ENCODE results near the gene CHMP2A. TPM values are rescaled to one million over a fixed set of nuclear protein-coding genes. Genes with fewer than 3 reads are reported as not detected.

Gene CHMP2A
- 148 TPM for polyA plus RNA-seq (2013, experiment 1 of 2)
- 144 TPM for polyA plus RNA-seq (2013, experiment 2 of 2)

DNA sequence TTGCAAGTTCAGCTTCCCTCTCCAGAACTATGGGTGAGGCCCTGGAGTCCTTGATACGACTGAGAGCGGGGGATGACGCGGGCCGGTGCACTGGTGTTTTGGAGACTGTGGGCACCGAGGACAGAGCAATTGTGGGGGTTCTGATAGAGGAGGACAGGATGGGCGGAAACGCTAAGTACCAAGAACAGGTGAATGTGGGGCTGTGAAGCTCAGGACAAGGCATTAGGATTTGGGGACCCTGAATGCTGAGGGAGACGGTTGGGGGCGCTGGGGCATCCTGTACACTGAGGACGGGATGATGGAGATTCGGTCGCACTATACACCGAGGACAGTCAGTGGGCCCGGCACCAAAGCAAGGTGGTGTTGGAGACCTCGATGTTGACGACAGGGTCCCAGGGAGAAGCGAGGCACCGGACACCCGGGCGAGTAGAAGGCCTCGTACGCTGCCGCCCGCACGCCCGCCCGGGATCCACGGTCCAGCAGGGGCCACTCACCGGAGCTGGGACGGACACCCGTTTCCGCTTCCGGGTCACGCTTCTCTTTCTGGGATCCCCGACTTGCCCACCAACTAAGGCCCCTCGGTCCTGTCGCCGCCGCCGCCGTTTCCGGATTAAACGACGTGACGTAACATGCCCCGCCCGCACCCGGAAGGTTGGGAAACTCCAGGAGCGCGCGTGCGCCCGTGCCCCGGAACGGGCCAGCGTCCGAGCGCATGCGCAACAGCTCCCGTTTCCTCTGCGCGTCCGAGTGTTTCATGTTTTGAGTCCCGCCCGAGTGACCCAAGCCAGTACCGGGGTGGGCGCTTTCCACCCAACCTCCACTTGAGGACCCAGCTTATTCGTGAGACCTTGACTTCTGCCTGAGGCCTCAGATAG is at the start of gene CHMP2A:
Gene CHMP2A, minus strand, starts transcription at position 612 of the 875 bp plus-strand sequence. CDS start 893 bp downstream, outside the sequence.
- H4K91ac ChIP-seq (ENCODE audit: low read length) = peak within 1 kb of the TSS; percentile 96
- 2% methylated on average over 69 of the region's 69 CpGs for WGBS
- H4K8ac ChIP-seq (ENCODE audit: low read length) = peak within 1 kb of the TSS; percentile 97
- H2BK5ac ChIP-seq (ENCODE audit: low read depth, low read length, poor library complexity, severe bottlenecking) = no peak within 1 kb of the TSS
- peaks cover 53 to 58% of the 10 kb centered on the region in 2 experiments for H3K36me3 ChIP-seq (ENCODE audit: control insufficient read depth in 1 of 2, insufficient read depth in 2 of 2, low read depth in 1 of 2, low read length in 2 of 2)
- H3K79me1 ChIP-seq (replicated peaks; ENCODE audit: low read length, poor library complexity, severe bottlenecking) = peaks cover 16% of the 10 kb centered on the region
- H3K4ac ChIP-seq (ENCODE audit: low read depth in 1 of 2, low read length in 2 of 2) = peak within 1 kb of the TSS; percentile 90 to 96
- peaks cover 31% of the 10 kb centered on the region for H3K4me1 ChIP-seq (ENCODE audit: control insufficient read depth, insufficient read depth, low read depth, low read length)
- peak within 1 kb of the TSS; percentile 83 for H3K4me2 ChIP-seq (ENCODE audit: low read length, poor library complexity, severe bottlenecking)
- peak within 1 kb of the TSS; percentile 93 for H3K9ac ChIP-seq (ENCODE audit: low read length)
- no peaks in the 10 kb centered on the region for H3K9me3 ChIP-seq (ENCODE audit: control insufficient read depth, low read length)
- peak within 1 kb of the TSS; percentile 78 to 89 for H3K4me3 ChIP-seq (ENCODE audit: insufficient read depth in 1 of 2, low read depth in 1 of 2, low read length in 2 of 2)
- DNase-seq = peak; percentile 97
- H2AFZ ChIP-seq (ENCODE audit: low read depth, low read length) = peak within 1 kb of the TSS; percentile 68
- H3K18ac ChIP-seq (ENCODE audit: low read depth in 1 of 2, low read length in 2 of 2) = peak within 1 kb of the TSS; percentile 88 to 95
- peak within 1 kb of the TSS in 1 of 2 experiments; percentile 80 for H3K14ac ChIP-seq (ENCODE audit: low read length in 2 of 2)
- peak within 1 kb of the TSS; percentile 50 for H2BK15ac ChIP-seq (ENCODE audit: low read depth, poor library complexity, severe bottlenecking)
- H2BK120ac ChIP-seq (ENCODE audit: low read depth, low read length) = peak within 1 kb of the TSS; percentile 59
- peak within 1 kb of the TSS; percentile 37 to 55 for H2BK12ac ChIP-seq (ENCODE audit: low read length in 2 of 2)
- H3K27ac ChIP-seq (ENCODE audit: low read length, poor library complexity, severe bottlenecking) = peak within 1 kb of the TSS; percentile 93
- peak within 1 kb of the TSS; percentile 92 for H2AK5ac ChIP-seq (ENCODE audit: low read length, severe bottlenecking)
- no peak within 1 kb of the TSS for H3K23ac ChIP-seq (ENCODE audit: low read length in 2 of 2)
- no peaks in the 10 kb centered on the region for H3K27me3 ChIP-seq (ENCODE audit: control insufficient read depth in 1 of 2, insufficient read depth in 1 of 2, low read length in 2 of 2)

GRCh38 chr19:58586133-58586765 is 31.3 kb upstream of the CHMP2A start:
- Histone ChIP-seq H2BK15ac (ENCODE audit: low read depth, poor library complexity, severe bottlenecking) (no peak overlapping the region), H3K9me3 (ENCODE audit: control insufficient read depth, low read length) (no peaks in the 10 kb centered on the region), H2BK5ac (ENCODE audit: low read depth, low read length, poor library complexity, severe bottlenecking) (no peak overlapping the region), H3K27ac (ENCODE audit: low read length, poor library complexity, severe bottlenecking) (no peak overlapping the region), H3K4me2 (ENCODE audit: low read length, poor library complexity, severe bottlenecking) (no peak overlapping the region), H2BK12ac (ENCODE audit: low read length in 2 of 2) (peak overlapping the region; percentile 15 to 74), H3K4ac (ENCODE audit: low read depth in 1 of 2, low read length in 2 of 2) (no peak overlapping the region), H3K79me1 (replicated peaks; ENCODE audit: low read length, poor library complexity, severe bottlenecking) (peaks cover 20% of the 10 kb centered on the region), H3K14ac (ENCODE audit: low read length in 2 of 2) (peak overlapping the region in 1 of 2 experiments; percentile 38), H3K18ac (ENCODE audit: low read depth in 1 of 2, low read length in 2 of 2) (peak overlapping the region; percentile 74 to 85), H3K36me3 (ENCODE audit: control insufficient read depth in 1 of 2, insufficient read depth in 2 of 2, low read depth in 1 of 2, low read length in 2 of 2) (peaks cover 25 to 36% of the 10 kb centered on the region in 2 experiments), H3K4me1 (ENCODE audit: control insufficient read depth, insufficient read depth, low read depth, low read length) (peaks cover 7% of the 10 kb centered on the region), H4K8ac (ENCODE audit: low read length) (peak overlapping the region; percentile 35), H2BK120ac (ENCODE audit: low read depth, low read length) (no peak overlapping the region), H4K91ac (ENCODE audit: low read length) (peak overlapping the region; percentile 91), H2AK5ac (ENCODE audit: low read length, severe bottlenecking) (no peak overlapping the region), H3K23ac (ENCODE audit: low read length in 2 of 2) (no peak overlapping the region), H3K4me3 (ENCODE audit: insufficient read depth in 1 of 2, low read depth in 1 of 2, low read length in 2 of 2) (no peak overlapping the region), H3K27me3 (ENCODE audit: control insufficient read depth in 1 of 2, insufficient read depth in 1 of 2, low read length in 2 of 2) (no peaks in the 10 kb centered on the region), H2AFZ (ENCODE audit: low read depth, low read length) (no peak overlapping the region), H3K9ac (ENCODE audit: low read length) (no peak overlapping the region)
- no peak for DNase-seq
- 96% methylated on average over 4 of the region's 4 CpGs for WGBS

DNA sequence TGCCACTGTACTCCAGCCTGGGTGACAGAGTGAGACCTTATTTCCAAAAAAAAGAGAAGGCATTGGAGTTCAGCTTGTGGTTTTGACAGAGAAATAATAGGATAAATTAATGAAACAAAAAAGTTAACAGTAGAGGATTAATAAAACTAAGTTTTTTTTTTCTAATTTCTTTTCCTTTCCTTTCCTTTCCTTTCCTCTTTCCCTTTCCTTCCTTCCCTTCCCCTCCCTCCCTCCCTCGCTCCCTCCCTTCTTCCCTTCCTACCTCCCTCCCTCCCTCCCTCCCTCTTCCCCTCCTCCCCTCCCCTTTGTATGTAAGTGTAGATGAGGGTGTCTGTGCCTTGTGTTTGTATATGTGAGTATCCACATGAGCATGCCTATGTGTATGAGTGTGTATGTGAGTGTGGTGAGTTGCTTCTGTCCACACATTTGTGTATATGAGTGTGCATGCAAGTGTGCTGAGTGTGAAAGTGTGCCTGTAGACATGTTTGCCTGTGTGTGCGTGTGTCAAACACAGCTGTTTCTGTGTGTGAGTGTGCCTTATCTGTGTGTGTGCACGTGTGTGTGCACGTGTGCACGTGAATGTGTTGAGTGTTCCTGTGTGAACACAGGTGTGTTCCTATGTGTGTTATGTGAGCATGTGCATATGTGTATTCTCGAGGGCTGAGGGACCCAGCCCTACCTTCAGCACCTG is 30.7 kb upstream of the CHMP2A start:
- no peak overlapping the region for H2AK5ac ChIP-seq (ENCODE audit: low read length, severe bottlenecking)
- WGBS = 78% methylated on average over 5 of the region's 6 CpGs

More for the DNA sequence above, 30.7 kb upstream of the CHMP2A start:
- Histone ChIP-seq H3K4ac (ENCODE audit: low read depth in 1 of 2, low read length in 2 of 2) (no peak overlapping the region), H4K91ac (ENCODE audit: low read length) (peak overlapping the region; percentile 91), H3K36me3 (ENCODE audit: control insufficient read depth in 1 of 2, insufficient read depth in 2 of 2, low read depth in 1 of 2, low read length in 2 of 2) (peaks cover 25 to 37% of the 10 kb centered on the region in 2 experiments), H3K79me1 (replicated peaks; ENCODE audit: low read length, poor library complexity, severe bottlenecking) (peaks cover 21% of the 10 kb centered on the region), H3K27ac (ENCODE audit: low read length, poor library complexity, severe bottlenecking) (no peak overlapping the region), H3K23ac (ENCODE audit: low read length in 2 of 2) (no peak overlapping the region), H2BK15ac (ENCODE audit: low read depth, poor library complexity, severe bottlenecking) (no peak overlapping the region), H3K27me3 (ENCODE audit: control insufficient read depth in 1 of 2, insufficient read depth in 1 of 2, low read length in 2 of 2) (no peaks in the 10 kb centered on the region), H3K4me2 (ENCODE audit: low read length, poor library complexity, severe bottlenecking) (no peak overlapping the region), H2AFZ (ENCODE audit: low read depth, low read length) (no peak overlapping the region), H4K8ac (ENCODE audit: low read length) (peak overlapping the region; percentile 12), H3K9ac (ENCODE audit: low read length) (peak overlapping the region; percentile 22), H3K14ac (ENCODE audit: low read length in 2 of 2) (no peak overlapping the region), H2BK12ac (ENCODE audit: low read length in 2 of 2) (peak overlapping the region; percentile 15 to 74), H3K18ac (ENCODE audit: low read depth in 1 of 2, low read length in 2 of 2) (peak overlapping the region; percentile 67 to 74), H3K4me1 (ENCODE audit: control insufficient read depth, insufficient read depth, low read depth, low read length) (peaks cover 7% of the 10 kb centered on the region), H2BK5ac (ENCODE audit: low read depth, low read length, poor library complexity, severe bottlenecking) (no peak overlapping the region), H2BK120ac (ENCODE audit: low read depth, low read length) (no peak overlapping the region), H3K4me3 (ENCODE audit: insufficient read depth in 1 of 2, low read depth in 1 of 2, low read length in 2 of 2) (no peak overlapping the region), H3K9me3 (ENCODE audit: control insufficient read depth, low read length) (no peaks in the 10 kb centered on the region)
- no peak for DNase-seq

All from mesenchymal stem cell (in vitro differentiated cells and primary cell).